Umbilical cord (tissue), 2 donors: ENCODE measurements around the gene STRIP2. TPM values are rescaled to one million over a fixed set of nuclear protein-coding genes. Genes with fewer than 3 reads are reported as not detected.
"Not testable (repeated sequence)": the region's sequence is repeated elsewhere in the genome, so short reads cannot be mapped to it uniquely, and the experiment has no call there.

Experiments
- DNase-seq: peaks from one replicate; pipeline ENCODE4 v3.0.0-alpha.2; 2015; ENCODE audit warnings: low spot score
- total RNA-seq: library from RNA; depleted of rRNA; stranded (reverse); fragments of >200 nt; gene quantifications from one replicate; pipeline ENCODE4 v1.2.3, GENCODE V29; 2014; ENCODE audit warnings: low replicate concordance; ENCODE audit not compliant: insufficient read depth

The STRIP2 gene
- total RNA-seq, result 0.96 TPM

GRCh38 chr7:129433847-129434674, at the start of gene STRIP2:
TSS of gene STRIP2 (plus strand) at chr7:129434432. CDS start at chr7:129434473, 41 bp downstream.
- peak; percentile 90 for DNase-seq

GRCh38 chr7:129385116-129385515, 49.1 kb upstream of the STRIP2 start:
- no peak for DNase-seq

GRCh38 chr7:129385598-129385997, 48.6 kb upstream of the STRIP2 start:
- DNase-seq, result no peak

GRCh38 chr7:129386506-129386905, 47.7 kb upstream of the STRIP2 start:
- no peak for DNase-seq

- no peak for DNase-seq
Measured at GRCh38 chr7:129387537-129387936, 46.7 kb upstream of the STRIP2 start.

GRCh38 chr7:129388333-129389098, 45.7 kb upstream of the STRIP2 start:
- no peak for DNase-seq

- no peak for DNase-seq
Measured at GRCh38 chr7:129389829-129390228, 44.4 kb upstream of the STRIP2 start.

GRCh38 chr7:129390314-129390713, 43.9 kb upstream of the STRIP2 start:
- no peak for DNase-seq

- no peak for DNase-seq
Measured at GRCh38 chr7:129391546-129392171, 42.6 kb upstream of the STRIP2 start.

GRCh38 chr7:129393255-129393654, 41.0 kb upstream of the STRIP2 start:
- no peak for DNase-seq

- DNase-seq, result no peak
Measured at GRCh38 chr7:129394101-129394500, 40.1 kb upstream of the STRIP2 start.

GRCh38 chr7:129394982-129395914, 39.0 kb upstream of the STRIP2 start:
- DNase-seq, result no peak

- DNase-seq, result peak; percentile 8
Measured at GRCh38 chr7:129401228-129401966, 32.8 kb upstream of the STRIP2 start.

- no peak for DNase-seq
Measured at GRCh38 chr7:129401967-129402860, 32.0 kb upstream of the STRIP2 start.

GRCh38 chr7:129405527-129405926, 28.7 kb upstream of the STRIP2 start:
- no peak for DNase-seq

GRCh38 chr7:129410238-129410637, 24.0 kb upstream of the STRIP2 start:
- not testable (repeated sequence) for DNase-seq

- DNase-seq, result no peak
Measured at GRCh38 chr7:129412501-129412900, 21.7 kb upstream of the STRIP2 start.

GRCh38 chr7:129417073-129417472, 17.2 kb upstream of the STRIP2 start:
- DNase-seq, result no peak

- DNase-seq, result no peak
Measured at GRCh38 chr7:129421717-129422250, 12.4 kb upstream of the STRIP2 start.
